HUES48 (cell line): Measurements from ENCODE around the gene ZNF626.
"Not testable (repeated sequence)": the region's sequence is repeated elsewhere in the genome, so short reads cannot be mapped to it uniquely, and the experiment has no call there.

Source experiments
- H3K27ac ChIP-seq: one replicate; pipeline ENCODE4 v1.7.0; 2013; ENCODE audit warnings: low read depth, low read length, inconsistent platforms
- H3K27me3 ChIP-seq: 2 replicates; pipeline ENCODE4 v1.6.1; 2013; ENCODE audit warnings: mild to moderate bottlenecking, low read length; ENCODE audit not compliant: control insufficient read depth, insufficient read depth
- H3K36me3 ChIP-seq: 2 replicates; pipeline ENCODE4 v1.6.1; 2013; ENCODE audit warnings: low read length; ENCODE audit not compliant: control insufficient read depth, insufficient read depth
- H3K4me1 ChIP-seq: 2 replicates; pipeline ENCODE4 v1.6.1; 2013; ENCODE audit warnings: mild to moderate bottlenecking, low read length; ENCODE audit not compliant: control insufficient read depth, insufficient read depth
- H3K4me3 ChIP-seq: 2 replicates; pipeline ENCODE4 v1.5.1; 2013; ENCODE audit warnings: mild to moderate bottlenecking, low read depth, low read length
- H3K9ac ChIP-seq: 2 replicates; pipeline ENCODE4 v1.6.1; 2013; ENCODE audit warnings: mild to moderate bottlenecking, low read depth, low read length, moderate library complexity
- H3K9me3 ChIP-seq: 2 replicates; pipeline ENCODE4 v1.6.1; 2013; ENCODE audit warnings: low read length; ENCODE audit not compliant: control insufficient read depth, insufficient read depth

ZNF626 gene

DNA sequence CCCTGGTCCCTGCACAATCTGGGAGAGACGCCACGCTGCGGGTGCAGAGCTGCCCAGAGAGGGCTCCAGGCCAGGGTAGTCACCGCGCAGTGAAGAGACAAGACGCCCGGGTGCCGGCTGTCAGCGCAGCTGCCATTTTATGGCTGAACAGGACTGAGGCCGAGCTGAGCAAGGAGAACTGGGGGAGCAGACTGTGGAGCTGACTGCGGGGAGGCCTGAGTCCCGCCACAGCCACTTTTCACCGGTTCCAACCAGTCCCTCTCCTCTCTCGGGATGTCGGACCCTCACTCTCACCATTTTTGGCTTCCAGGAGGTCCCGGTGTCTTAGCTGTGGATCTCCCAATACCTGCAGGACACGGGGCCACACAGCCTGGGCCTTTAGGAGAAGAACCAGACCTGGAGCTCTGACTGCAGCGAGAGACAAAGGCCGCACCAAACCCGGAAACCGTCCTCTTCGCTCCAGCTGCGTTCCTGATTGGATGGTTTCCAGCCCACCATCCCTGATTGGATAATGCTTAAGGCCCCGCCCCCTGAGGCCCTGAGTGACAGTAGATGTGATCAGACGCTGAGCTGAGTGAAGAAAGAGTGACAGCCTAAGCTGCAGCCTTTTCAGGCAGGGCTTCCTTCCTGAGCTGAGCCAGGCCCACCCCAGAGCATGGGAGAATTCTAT, at the start of gene ZNF626:
ZNF626 (minus strand) TSS at position 422 of the 670 bp plus-strand sequence; CDS start at position 297, 125 bp downstream.
- Histone ChIP-seq H3K27ac (peak within 1 kb of the TSS; percentile 92), H3K4me3 (peak within 1 kb of the TSS; percentile 99), H3K4me1 (peaks cover 5% of the 10 kb centered on the region; the same call in 1 of the 2 replicates), H3K9ac (peak within 1 kb of the TSS; percentile 97), H3K36me3 (peaks cover 29% of the 10 kb centered on the region), H3K27me3 (no peaks in the 10 kb centered on the region), H3K9me3 (0 out of 2 replicates have a peak, but pooled peaks cover 3% of the 10 kb centered on the region)

DNA sequence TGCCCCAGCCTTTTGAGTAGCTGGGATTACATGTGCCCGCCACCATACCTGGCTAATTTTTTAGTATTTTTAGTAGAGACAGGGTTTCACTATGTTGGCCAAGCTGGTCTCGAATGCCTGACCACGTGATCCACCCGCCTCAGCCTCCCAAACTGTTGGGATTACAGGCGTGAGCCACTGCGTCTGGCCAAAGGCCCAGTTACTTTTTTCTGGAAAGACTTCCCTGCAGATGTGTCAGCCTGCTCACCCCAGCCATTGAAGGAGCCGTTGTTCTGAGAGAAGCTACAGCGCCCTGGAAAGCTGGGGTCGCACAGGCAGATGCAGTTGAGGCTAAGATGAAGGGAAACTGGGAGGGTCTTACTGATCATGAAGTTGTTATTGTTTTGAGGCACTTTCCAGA, 7.9 kb upstream of the ZNF626 start:
- no peak overlapping the region for H3K27ac ChIP-seq
- no peak overlapping the region for H3K4me3 ChIP-seq
- no peak overlapping the region for H3K9ac ChIP-seq
- no peaks in the 10 kb centered on the region for H3K4me1 ChIP-seq
- no peaks in the 10 kb centered on the region for H3K27me3 ChIP-seq
- H3K9me3 ChIP-seq: 0 out of 2 replicates have a peak, but pooled peaks cover 5% of the 10 kb centered on the region
- H3K36me3 ChIP-seq: no peaks in the 10 kb centered on the region

DNA sequence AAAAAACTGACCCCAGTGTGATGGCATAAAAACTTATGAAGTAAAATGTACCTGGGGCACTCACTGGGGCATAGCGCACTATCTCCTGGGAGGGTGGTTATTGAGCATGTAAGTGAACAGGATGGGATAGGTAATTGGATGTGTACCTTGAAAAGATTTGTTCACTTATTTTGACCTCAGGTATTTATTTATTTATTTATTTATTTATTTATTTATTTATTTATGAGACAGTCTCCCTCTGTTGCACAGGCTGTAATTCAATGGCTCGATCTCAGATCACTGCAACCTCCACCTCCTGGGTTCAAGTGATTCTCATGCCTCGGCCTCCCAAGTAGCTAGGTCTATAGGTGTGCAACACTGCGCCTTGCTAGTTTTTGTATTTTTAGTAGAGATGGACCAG, 5.9 kb upstream of the ZNF626 start:
- Histone ChIP-seq H3K27me3 (no peaks in the 10 kb centered on the region), H3K27ac (no peak overlapping the region), H3K9ac (no peak overlapping the region), H3K9me3 (no peaks in the 10 kb centered on the region), H3K4me1 (no peaks in the 10 kb centered on the region), H3K4me3 (no peak overlapping the region), H3K36me3 (no peaks in the 10 kb centered on the region)

DNA sequence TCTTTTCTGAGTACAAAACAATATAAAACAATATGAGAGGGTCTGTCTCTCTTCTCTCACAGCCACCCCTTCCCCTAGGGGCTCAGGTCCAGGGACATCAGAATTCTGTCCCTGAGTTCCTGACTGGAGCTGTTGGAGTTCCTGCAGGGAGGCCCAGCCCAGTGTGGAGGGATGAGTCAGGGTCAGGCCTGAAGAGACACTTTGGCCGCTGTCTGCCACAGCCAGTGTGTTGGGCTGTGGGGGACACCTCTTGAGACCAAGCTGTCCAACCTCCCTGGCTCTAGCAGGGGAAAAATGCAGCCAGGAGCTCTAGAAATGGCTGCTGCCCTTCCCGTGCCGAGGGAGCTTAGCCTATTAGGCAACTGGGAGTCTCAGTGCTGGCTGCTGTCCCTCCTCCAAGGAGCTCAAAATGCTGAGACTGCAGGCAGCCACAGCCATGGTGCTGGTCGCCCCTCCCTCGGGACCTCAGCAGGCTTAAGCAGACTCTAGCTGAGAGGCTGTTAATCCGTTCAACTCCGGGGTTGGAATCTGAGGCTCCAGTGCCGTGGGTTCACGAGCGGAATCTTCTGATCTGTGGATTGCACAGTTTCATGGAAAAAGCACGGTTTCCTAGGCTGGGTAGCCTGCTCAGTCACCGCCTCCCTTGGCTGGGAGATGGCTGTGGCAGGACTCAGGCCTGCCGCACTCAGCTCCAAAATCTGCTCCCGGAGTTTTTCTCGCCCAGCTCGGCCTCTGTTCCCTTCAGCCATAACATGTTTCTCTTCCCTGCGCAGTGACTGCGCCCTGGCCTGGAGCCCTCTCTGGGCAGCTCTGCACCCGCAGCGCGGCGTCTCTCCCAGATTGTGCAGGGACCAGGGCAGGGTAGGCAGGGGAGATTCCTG, 3.8 kb upstream of the ZNF626 start:
- Histone ChIP-seq H3K36me3 (no peaks in the 10 kb centered on the region), H3K9ac (no peak overlapping the region), H3K4me1 (peaks cover 2% of the 10 kb centered on the region; the same call in 1 of the 2 replicates), H3K27me3 (no peaks in the 10 kb centered on the region), H3K27ac (peak overlapping the region; percentile 54), H3K9me3 (no peaks in the 10 kb centered on the region), H3K4me3 (no peak overlapping the region)

DNA sequence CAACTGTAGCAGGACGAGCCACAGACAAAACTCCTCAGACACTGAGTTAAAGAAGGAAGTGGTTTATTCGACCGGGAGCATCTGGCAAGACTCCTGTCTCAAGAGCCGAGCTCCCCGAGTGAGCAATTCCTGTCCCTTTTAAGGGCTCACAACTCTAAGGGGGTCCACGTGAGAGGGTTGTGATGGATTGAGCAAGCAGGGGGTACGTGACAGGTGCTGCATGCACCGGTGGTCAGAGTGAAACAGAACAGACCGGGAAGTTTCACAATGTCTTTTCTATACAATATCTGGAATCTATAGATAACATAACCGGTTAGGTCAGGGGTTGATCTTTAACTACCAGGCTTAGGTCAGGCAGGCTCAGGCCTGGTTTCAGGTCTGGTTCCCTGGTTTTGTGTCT, 3.1 kb upstream of the ZNF626 start:
- not testable (repeated sequence) for H3K9ac ChIP-seq, H3K27me3 ChIP-seq

DNA sequence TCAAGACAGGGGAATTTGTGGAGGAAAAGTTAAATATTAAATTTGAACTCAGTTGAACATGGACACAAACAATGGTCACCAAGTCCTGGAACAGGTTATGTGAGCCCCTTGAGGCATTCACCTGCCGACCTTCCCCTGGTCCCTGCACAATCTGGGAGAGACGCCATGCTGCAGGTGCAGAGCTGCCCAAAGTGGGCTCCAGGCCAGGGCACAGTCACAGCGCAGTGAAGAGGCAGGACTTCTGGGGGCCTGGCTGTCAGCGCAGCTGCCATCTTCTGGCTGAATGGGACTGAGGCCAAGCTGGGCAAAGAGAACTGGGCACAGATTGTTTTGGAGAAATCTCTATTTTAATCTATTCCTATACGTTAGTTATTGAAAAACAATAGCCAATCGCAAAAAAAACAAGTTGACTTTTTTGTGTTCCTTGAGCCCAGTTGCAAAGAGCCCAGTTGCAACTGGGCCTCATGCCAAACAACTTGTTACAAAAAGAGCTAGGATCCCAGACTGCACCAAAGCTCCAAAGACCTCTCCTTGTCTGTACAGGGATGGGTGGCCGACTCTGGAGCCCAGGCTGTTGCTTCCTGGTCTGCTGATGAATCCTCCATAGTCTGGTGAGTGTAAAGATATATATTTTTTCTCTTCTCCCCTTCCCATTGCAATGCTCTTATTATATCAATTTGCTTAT, 1.2 kb upstream of the ZNF626 start:
- H3K4me3 ChIP-seq: no peak overlapping the region
- peaks cover 5% of the 10 kb centered on the region; the same call in 1 of the 2 replicates for H3K4me1 ChIP-seq
- no peaks in the 10 kb centered on the region for H3K27me3 ChIP-seq
- peaks cover 20% of the 10 kb centered on the region for H3K36me3 ChIP-seq
- H3K9me3 ChIP-seq: 0 out of 2 replicates have a peak, but pooled peaks cover 3% of the 10 kb centered on the region
- H3K27ac ChIP-seq: no peak overlapping the region
- no peak overlapping the region for H3K9ac ChIP-seq

More for the DNA sequence above, 3.1 kb upstream of the ZNF626 start:
- not testable (repeated sequence) for H3K9me3 ChIP-seq, H3K27ac ChIP-seq, H3K4me3 ChIP-seq, H3K4me1 ChIP-seq, H3K36me3 ChIP-seq

DNA sequence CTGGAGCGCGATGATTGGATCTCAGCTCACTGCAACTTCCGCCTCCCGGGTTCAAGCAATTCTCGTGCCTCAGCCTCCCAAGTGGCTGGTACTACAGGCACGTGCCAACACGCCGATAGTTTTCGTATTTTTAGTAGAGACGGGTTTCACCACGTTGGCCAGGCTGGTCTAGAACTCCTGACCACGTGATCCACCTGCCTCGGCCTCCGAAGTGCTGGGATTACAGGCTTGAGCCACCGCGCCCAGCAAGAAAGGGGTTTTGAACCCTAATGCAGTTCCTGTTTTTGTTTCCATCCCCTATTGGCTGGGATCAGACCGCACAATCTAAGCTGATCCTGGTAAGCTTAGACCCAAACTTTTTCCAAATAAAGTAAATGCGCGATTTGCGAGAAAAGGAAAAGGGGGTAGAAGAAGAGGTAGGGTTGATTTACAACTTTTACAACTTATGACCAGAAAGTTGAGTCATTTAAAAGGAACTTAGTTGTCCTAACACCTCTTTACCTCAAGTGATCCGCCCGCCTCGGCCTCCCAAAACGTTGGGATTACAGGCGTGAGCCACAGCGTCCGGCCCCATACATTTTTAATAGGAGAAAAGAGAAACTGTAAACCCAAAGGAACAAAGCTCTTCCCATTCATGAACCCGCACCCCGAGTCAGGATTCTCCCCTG, 764 bp downstream of the ZNF626 start:
- peaks cover 5% of the 10 kb centered on the region; the same call in 1 of the 2 replicates for H3K4me1 ChIP-seq
- H3K27me3 ChIP-seq: no peaks in the 10 kb centered on the region
- 0 out of 2 replicates have a peak, but pooled peaks cover 3% of the 10 kb centered on the region for H3K9me3 ChIP-seq
- H3K4me3 ChIP-seq: peak overlapping the region; percentile 99
- peak overlapping the region; percentile 92 for H3K27ac ChIP-seq
- H3K9ac ChIP-seq: peak overlapping the region; percentile 97
- H3K36me3 ChIP-seq: peaks cover 29% of the 10 kb centered on the region

DNA sequence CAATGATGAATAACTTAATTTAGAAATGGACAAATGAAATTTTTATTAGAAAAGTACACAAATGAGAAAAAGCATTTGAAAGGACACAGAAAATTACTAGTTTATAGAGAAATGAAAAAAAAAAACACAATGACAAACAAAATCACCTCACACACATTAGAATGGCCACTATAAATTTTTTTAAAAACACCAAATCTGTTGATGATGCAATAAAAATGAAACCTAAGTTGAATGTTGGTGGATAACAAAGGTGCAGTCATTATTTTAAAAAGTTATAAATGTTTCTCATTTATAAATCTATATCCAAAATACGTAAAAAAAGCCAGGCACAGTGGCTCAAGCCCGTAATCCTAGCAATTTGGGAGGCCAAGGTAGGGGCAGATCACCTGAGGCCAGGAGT, 20.8 kb downstream of the ZNF626 start:
- Histone ChIP-seq H3K9me3 (peaks cover 63% of the 10 kb centered on the region), H3K27me3 (no peaks in the 10 kb centered on the region), H3K9ac (no peak overlapping the region), H3K36me3 (peaks cover 80% of the 10 kb centered on the region), H3K4me3 (no peak overlapping the region; the same call in 1 of the 2 replicates), H3K4me1 (no peaks in the 10 kb centered on the region), H3K27ac (no peak overlapping the region)

DNA sequence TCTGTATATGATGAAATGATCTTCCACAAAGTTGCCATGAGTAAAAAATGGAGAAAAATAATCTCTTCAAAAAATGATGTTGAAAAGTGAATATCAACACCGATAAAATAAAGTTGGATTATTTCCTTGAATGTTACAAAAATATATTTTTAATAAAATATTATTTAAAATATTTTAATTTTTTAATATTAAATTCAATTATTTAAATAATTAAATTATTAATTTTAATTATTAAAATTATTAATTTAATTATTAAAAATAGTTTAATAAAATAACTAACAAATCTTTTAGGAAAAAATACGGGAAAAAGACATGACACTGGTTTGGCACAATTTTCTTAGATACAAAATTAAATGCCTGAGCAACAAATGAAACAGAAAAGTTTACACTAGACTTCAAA, 21.3 kb downstream of the ZNF626 start:
- Histone ChIP-seq H3K36me3 (peaks cover 80% of the 10 kb centered on the region), H3K4me1 (no peaks in the 10 kb centered on the region), H3K9me3 (peaks cover 68% of the 10 kb centered on the region)

DNA sequence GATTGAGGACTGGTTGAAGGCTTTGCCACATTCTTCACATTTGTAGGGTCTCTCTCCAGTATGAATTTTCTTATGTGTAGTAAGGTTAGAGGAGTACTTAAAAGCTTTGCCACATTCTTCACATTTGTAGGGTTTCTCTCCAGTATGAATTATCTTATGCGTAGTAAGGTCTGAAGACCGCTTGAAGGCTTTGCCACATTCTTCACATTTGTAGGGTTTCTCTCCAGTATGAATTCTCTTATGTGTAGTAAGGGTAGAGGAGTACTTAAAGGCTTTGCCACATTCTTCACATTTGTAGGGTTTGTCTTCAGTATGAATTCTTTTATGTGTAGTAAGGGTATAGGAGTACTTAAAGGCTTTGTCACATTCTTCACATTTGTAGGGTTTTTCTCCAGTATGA, 36.8 kb downstream of the ZNF626 start:
- not testable (repeated sequence) for H3K9ac ChIP-seq, H3K4me3 ChIP-seq, H3K4me1 ChIP-seq, H3K36me3 ChIP-seq, H3K27me3 ChIP-seq, H3K27ac ChIP-seq
- H3K9me3 ChIP-seq: peaks cover 63% of the 10 kb centered on the region

More for the DNA sequence above, 21.3 kb downstream of the ZNF626 start:
- no peak overlapping the region for H3K27ac ChIP-seq
- no peaks in the 10 kb centered on the region for H3K27me3 ChIP-seq
- H3K9ac ChIP-seq: no peak overlapping the region
- H3K4me3 ChIP-seq: no peak overlapping the region
